Measurements from ENCODE around the gene ADAP1. TPM values are rescaled to one million over a fixed set of nuclear protein-coding genes. Genes with fewer than 3 reads are reported as not detected.

ADAP1 gene
- total and polyA plus RNA-seq, 2 of the 8 experiments (the other 6 are each of a cell fraction or from before 2014, with no cell fraction given), result 5.8 to 6.1 TPM

DNA sequence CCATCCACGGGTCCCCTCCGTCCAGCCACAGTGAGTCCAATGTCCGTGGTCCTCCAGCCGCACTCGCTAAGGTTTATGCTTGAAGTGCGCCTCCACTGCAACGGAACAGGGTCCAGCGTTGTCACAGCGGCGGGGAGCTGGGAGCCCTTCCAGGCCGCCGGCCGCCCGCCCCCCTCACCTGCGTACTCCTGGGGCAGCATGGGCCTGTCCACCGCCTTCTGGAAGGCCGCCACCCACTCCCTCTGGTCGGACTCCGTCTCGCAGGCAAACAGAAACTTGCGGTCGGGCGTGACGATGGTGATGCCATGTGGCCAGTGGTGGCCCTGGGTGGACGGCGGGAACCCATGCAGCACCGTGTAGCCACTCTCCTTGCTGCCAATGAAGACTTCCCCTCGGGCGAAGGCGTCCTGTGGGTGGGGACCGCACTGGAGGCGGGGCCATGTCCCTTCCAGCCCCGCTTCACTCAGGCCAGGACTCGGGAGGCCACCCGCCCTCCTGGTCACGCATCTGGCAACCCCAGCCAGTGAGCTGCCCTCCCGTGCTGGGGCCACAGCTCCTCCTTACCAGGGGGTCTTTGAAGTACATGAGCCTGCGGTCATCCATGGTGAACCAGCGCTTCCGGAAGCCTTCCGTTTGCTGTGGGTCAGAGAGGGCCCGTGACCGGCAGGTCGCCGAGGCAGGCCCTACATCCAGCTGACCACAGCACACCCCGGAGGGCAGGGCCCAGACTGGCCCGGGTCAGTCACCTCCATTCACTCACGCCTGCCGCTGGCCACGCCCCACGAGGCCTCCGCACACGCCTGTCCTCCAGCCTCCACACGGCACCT, 55.4 kb downstream of the ADAP1 start:
- POLR2A ChIA-PET (ENCODE audit: partially characterized antibody), result interaction anchor here (0.5 to 4.0 kb wide), 6 partner anchors 11 to 228 kb away, joined by 3 to 23 read pairs (median 4); partner anchors contain the start of gene GET4
- Histone ChIP-seq H2BK15ac (ENCODE audit: low read length) (0 out of 2 replicates have a peak overlapping the region, but pooled peaks have one; percentile 61), H3K4me2 (ENCODE audit: insufficient read depth in 1 of 2, low read depth in 2 of 2, low read length in 2 of 2) (no peak overlapping the region), H3K27ac (ENCODE audit: low read depth, low read length) (no peak overlapping the region), H2AFZ (ENCODE audit: low read length) (no peak overlapping the region), H3K36me3 (ENCODE audit: control insufficient read depth in 2 of 4, insufficient read depth in 4 of 4, low read length in 3 of 4) (peaks cover 4 to 34% (median 21%) of the 10 kb centered on the region in 4 experiments; a peak in 7 of 8 replicates), H2BK120ac (replicated peaks; ENCODE audit: low read depth, low read length) (no peak overlapping the region), H3K56ac (replicated peaks; ENCODE audit: insufficient read length, low read depth, low read length) (no peak overlapping the region), H2BK5ac (ENCODE audit: low read depth, low read length) (no peak overlapping the region; the same call in none of the 2 replicates), H4K8ac (ENCODE audit: extremely low read depth, insufficient read depth, low read length) (no peak overlapping the region), H3K9ac (replicated peaks in 1 of 4; ENCODE audit: extremely low read depth in 1 of 4, low read depth in 3 of 4, low read length in 3 of 4) (no peak overlapping the region; a peak in 1 of 7 replicates), H3K79me2 (ENCODE audit: control insufficient read depth in 1 of 2, insufficient read depth in 2 of 2, low read length in 2 of 2) (no peaks in the 10 kb centered on the region), H3K4me3 (ENCODE audit: extremely low read depth in 1 of 4, insufficient read depth in 2 of 4, low read depth in 3 of 4, low read length in 4 of 4) (no peak overlapping the region), H2BK12ac (ENCODE audit: low read depth, low read length) (no peak overlapping the region), H3K23ac (ENCODE audit: insufficient read length) (no peak overlapping the region), H2AK5ac (ENCODE audit: low read depth, low read length) (no peak overlapping the region), H3K79me1 (ENCODE audit: low read depth, low read length) (no peaks in the 10 kb centered on the region; the same call in 1 of the 2 replicates), H3K27me3 (replicated peaks in 1 of 4; ENCODE audit: control insufficient read depth in 3 of 4, extremely low read depth in 1 of 4, insufficient read depth in 3 of 4, low read length in 3 of 4) (no peaks in the 10 kb centered on the region), H4K20me1 (replicated peaks in 1 of 2; ENCODE audit: control insufficient read depth in 1 of 2, insufficient read depth in 2 of 2, low read length in 2 of 2) (peaks cover 7 to 8% of the 10 kb centered on the region in 2 experiments), H4K5ac (ENCODE audit: insufficient read length, low read depth, low read length) (no peak overlapping the region), H3K4me1 (replicated peaks in 1 of 4; ENCODE audit: control insufficient read depth in 3 of 4, insufficient read depth in 4 of 4, low read length in 3 of 4) (peaks cover 0 to 8% (median 4%) of the 10 kb centered on the region in 4 experiments; a peak in 5 of 7 replicates), H3K4ac (replicated peaks; ENCODE audit: insufficient read length, low read depth, low read length) (no peak overlapping the region), H3K14ac (ENCODE audit: insufficient read length) (no peak overlapping the region), H3K18ac (ENCODE audit: extremely low read depth, low read length) (no peak overlapping the region), H2BK20ac (ENCODE audit: low read length) (no peak overlapping the region), H3K9me3 (ENCODE audit: insufficient read depth in 2 of 2, low read depth in 1 of 2, low read length in 1 of 2) (no peaks in the 10 kb centered on the region), H3K23me2 (ENCODE audit: low read depth, low read length) (no peaks in the 10 kb centered on the region), H4K91ac (replicated peaks; ENCODE audit: insufficient read length, low read length) (no peak overlapping the region)
- no peak for TF ChIP-seq SIRT6 (IDR thresholded peaks at IDR 0.05; ENCODE audit: low read length)
- no peak for TF ChIP-seq SIX5 (IDR thresholded peaks at IDR 0.05; ENCODE audit: low read depth, low read length)
- TF ChIP-seq YY1 (IDR thresholded peaks at IDR 0.05; ENCODE audit: low read depth, low read length), result no peak
- TF ChIP-seq BCL11A (IDR thresholded peaks at IDR 0.05; ENCODE audit: low read depth in 2 of 2, low read length in 2 of 2), result no peak
- no peak for TF ChIP-seq KDM5A (IDR thresholded peaks at IDR 0.05; ENCODE audit: low read length)
- TF ChIP-seq, protein P1, sequence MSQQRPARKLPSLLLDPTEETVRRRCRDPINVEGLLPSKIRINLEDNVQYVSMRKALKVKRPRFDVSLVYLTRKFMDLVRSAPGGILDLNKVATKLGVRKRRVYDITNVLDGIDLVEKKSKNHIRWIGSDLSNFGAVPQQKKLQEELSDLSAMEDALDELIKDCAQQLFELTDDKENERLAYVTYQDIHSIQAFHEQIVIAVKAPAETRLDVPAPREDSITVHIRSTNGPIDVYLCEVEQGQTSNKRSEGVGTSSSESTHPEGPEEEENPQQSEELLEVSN (IDR thresholded peaks at IDR 0.05), result 0 out of 2 replicates have a peak, but pooled peaks have one; percentile 15
- TF ChIP-seq CREB1 (IDR thresholded peaks at IDR 0.05), result no peak
- WGBS, 2 experiments (ENCODE audit: extremely low coverage in 1 of 2, insufficient coverage in 1 of 2, insufficient read length in 1 of 2, insufficient replicate concordance in 2 of 2, low coverage in 1 of 2, low lambda C conversion rate in 2 of 2, missing lambda C conversion rate in 1 of 2), result 91% methylated on average over 46 of the region's 54 CpGs; no CpG with 5 or more reads in 1 of the 2 experiments
- DNase-seq (ENCODE audit: low read depth in 1 of 2, low spot score in 2 of 2), result no peak
- no peak for FAIRE-seq
- CTCF ChIA-PET (ENCODE audit: partially characterized antibody), result interaction anchor here (0.7 to 1.7 kb wide), 6 partner anchors 10 to 577 kb away, joined by 3 to 6 read pairs (median 3); no protein-coding TSS in a partner anchor
